ENCODE results near the gene MEAF6.
"Not testable (repeated sequence)": the region's sequence is repeated elsewhere in the genome, so short reads cannot be mapped to it uniquely, and the experiment has no call there.

MEAF6 gene

DNA sequence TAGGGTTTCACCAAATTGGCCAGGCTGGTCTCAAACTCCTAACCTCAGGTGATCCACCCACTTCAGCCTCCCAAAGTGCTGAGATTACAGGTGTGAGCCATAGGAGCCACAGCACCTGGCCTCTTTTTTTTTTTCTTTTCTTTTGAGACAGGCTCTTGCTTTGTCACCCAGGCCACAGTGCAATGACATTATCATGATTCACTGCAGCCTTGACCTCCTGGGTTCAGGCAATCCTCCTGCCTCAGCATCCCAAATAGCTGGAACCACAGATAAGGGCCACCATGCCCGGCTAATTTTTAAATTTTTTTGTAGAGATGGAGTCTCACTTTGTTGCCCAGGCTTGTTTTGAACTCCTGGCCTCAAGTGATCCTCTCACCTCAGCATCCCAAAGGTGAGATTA is 15.3 kb upstream of the MEAF6 start:
- DNase-seq = not testable (repeated sequence)

- DNase-seq = no peak
Observed at GRCh38 chr1:37519613-37520012, 5.0 kb upstream of the MEAF6 start.

DNA sequence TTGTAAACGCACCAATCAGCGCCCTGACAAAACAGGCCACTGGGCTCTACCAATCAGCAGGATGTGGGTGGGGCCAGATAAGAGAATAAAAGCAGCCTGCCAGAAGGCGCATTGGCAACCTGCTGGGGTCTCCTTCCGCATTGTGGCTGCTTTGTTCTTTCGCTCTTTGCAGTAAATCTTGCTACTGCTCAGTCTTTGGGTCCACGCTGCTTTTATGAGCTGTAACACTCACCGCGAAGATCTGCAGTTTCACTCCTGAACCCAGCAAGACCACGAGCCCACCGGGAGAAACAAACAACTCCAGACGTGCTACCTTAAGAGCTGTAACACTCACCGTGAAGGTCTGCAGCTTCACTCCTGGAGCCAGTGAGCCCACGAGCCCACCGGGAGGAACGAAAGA is 4.4 kb upstream of the MEAF6 start:
- DNase-seq = not testable (repeated sequence)

DNA sequence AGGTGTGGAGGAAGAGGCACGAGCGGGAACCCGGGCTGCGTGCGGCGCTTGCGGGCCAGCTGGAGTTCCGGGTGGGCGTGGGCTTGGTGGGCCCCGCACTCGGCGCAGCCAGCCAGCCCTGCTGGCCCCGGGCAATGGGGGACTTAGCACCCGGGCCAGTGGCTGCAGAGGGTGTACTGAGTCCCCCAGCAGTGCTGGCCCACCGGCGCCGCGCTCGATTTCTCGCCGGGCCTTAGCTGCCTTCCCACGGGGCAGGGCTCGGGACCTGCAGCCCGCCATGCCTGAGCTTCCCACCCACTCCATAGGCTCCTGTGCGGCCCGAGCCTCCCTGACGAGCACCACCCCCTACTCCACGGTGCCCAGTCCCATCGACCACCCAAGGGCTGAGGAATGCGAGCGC is 3.7 kb upstream of the MEAF6 start:
- not testable (repeated sequence) for DNase-seq

DNA sequence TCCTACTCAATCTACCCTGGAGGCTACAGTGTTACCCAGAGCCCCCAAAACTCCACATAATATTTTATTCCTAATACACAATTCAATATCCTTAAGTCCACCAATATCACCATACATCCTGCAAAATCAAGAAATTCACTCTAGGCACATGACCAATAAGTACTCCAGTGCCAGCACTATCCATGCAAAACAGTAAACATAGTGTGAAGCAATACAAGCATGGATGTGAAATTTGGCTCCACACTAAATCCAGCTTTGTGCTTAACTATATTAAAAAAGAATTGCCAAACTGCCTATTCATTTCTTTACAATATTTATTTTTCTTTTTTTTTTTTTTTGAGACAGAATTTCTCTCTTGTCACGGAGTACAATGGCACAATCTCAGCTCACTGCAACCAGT is 3.0 kb upstream of the MEAF6 start:
- no peak for DNase-seq

GRCh38 chr1:37515185-37516034 is 844 bp upstream of the MEAF6 start:
- DNase-seq = no peak

- no peak for DNase-seq
Observed at GRCh38 chr1:37513795-37514349, 694 bp downstream of the MEAF6 start.

DNA sequence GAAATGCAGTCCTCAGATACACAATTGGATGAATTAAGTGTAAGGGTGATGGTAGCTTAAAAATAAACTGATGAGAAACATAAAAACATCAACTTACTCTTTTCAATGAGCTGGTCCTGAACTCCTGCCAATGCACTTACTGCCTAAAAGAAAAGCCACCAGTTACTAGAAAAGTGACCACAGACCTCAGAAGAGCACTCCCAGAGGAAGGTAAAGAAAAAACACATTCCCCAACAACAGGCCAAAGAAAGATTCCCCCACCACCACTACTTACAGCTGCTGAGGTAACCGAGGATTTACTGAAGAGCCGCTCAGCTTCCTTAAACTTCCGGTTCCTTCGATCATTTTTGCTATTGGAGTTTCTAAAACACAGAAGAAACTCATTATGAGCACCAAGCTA is 5.4 kb downstream of the MEAF6 start:
- DNase-seq = peak; percentile 38

DNA sequence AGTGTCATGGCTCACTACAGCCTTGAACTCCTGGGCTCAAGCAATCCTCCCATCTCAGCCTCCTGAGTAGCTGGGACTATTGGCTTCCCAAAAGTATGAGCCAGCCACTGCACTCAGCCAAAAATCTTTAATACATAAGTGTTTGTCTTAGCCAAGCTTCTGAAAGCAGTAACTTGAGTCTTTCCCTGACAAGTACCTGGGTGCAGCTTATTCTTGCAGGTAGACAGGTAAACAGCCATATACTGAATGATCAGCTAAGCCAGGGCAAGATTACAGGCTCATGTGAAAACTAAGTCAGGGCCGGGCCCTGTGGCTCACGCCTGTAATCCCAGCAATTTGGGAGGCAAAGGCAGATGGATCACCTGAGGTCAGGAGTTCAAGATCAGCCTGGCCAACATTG is 7.8 kb downstream of the MEAF6 start:
- DNase-seq = no peak

DNA sequence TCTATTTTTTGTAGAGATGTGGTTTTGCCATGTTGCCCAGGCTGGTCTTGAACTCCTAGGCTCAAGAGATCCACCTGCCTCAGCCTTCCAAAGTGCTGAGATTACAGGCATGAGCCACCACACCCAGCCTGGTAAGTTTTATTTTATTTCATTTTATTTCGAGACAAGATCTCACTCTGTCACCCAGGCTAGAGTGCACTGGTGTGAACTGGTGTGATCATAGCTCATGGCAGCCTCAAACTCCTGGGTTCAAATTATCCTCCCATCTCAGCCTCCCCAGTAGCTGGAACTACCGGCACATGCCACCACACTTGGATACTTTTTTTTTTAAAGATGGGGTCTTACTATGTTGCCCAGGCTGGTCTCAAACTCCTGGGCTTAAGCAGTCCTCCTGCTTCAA is 11.8 kb downstream of the MEAF6 start:
- DNase-seq = not testable (repeated sequence)

DNA sequence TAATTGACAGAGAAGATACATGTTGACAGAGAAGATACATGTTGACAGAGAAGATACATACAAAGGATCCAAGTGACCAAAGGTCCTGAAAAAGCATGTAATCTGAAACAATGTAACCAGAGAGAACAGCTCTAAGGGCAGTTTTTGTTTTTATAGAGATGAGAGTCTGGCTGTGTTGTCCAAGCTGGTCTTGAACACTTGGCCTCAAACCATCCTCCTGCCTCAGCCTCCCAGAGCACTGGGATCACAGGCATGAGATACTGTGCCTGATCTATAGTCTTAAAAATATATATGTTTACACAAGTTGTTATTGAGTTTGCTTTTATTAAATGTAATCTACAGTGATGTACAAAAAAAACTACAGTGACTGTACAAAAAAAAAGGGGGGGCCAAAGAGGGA is 12.5 kb downstream of the MEAF6 start:
- no peak for DNase-seq

DNA sequence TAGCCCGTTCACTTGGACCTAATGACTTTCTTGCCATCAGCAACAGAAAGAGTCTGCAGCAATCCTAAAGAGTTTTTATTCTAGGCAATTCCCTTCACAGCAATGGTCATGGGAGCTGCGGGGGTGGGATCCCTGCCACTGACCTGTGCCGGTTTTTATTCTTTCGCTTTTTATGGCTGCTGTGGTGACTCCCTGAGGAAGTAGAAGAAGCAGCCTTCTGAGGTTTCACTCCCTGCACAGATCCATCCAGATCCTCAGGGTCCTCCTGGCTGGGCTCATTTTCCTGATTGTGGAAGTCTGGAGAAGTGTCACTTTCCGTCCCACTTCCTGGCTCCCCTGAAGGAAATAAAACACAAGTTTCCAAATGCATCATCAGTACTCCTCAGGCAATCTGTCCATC is 12.9 kb downstream of the MEAF6 start:
- no peak for DNase-seq

DNA sequence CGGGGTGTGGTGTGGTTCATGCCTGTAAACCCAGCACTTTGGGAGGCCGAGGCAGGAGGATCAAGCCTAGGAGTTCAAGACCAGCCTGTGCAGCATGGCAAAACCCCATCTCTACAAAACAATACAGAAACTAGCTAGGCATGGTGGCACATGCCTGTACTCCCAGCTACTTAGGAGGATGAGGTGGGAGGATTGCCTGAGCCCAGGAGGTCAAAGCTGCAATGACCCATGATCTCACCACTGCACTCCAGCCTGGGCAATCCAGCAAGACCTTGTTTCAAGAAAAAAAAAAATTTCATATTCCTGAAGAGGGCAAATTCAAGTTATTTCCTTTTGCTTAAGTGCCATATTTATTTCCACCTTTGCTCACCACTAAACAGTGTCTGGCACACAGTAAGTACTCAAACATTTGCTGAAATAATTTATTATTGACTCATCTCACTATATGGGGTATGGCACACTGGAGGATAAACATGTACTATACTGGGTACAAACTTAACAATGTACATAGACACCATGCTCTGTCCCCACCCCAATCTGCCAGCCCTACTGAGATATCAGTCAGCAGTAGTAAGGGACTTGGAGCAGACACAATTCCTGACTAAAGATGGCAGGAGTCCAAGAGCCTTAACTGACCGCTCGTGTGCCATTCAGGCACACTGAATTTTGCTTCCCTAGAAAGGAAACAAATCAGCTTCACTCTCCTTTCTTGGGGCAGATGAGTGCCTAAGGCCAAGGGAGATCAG is 15.5 kb downstream of the MEAF6 start:
- DNase-seq = no peak

GRCh38 chr1:37497832-37498231 is 16.7 kb downstream of the MEAF6 start:
- no peak for DNase-seq

- no peak for DNase-seq
Observed at GRCh38 chr1:37495875-37496274, 18.7 kb downstream of the MEAF6 start.

DNA sequence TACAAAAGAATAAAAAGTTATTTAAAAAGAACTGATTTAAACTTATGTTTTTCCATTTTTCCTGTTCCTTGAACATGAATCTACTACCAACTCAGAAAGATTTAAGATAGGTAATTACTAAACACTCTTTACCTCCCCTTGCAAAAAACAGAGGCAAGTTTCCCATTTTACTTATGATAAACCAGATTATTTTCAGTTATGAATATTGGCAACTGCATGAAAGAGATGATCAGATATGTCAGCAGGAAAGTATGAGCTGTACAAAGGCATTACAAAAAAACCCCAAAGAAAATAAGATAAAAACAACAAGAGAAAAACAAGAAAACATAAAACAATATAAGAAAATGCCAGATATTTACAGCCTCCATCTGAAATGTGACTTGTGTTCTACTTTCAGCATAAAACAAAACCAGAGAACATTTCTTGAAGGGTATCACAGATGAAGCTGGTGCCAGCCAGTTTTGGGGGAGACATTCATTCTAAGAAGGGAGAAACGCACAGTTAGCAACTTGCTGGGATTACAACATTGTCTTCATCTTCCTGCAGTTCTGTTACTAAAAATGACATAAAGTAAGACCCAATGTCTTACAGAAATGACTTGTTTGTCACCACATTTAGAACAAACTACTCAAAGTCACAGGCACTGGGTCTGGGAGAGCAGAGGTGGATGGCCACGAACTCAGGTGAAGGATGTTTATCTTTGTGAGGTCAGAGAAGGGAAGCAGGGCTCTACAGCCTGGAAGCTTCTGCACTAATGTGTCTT is 21.0 kb downstream of the MEAF6 start:
- no peak for DNase-seq

- DNase-seq = no peak
Observed at GRCh38 chr1:37487619-37487984, 27.0 kb downstream of the MEAF6 start.

DNA sequence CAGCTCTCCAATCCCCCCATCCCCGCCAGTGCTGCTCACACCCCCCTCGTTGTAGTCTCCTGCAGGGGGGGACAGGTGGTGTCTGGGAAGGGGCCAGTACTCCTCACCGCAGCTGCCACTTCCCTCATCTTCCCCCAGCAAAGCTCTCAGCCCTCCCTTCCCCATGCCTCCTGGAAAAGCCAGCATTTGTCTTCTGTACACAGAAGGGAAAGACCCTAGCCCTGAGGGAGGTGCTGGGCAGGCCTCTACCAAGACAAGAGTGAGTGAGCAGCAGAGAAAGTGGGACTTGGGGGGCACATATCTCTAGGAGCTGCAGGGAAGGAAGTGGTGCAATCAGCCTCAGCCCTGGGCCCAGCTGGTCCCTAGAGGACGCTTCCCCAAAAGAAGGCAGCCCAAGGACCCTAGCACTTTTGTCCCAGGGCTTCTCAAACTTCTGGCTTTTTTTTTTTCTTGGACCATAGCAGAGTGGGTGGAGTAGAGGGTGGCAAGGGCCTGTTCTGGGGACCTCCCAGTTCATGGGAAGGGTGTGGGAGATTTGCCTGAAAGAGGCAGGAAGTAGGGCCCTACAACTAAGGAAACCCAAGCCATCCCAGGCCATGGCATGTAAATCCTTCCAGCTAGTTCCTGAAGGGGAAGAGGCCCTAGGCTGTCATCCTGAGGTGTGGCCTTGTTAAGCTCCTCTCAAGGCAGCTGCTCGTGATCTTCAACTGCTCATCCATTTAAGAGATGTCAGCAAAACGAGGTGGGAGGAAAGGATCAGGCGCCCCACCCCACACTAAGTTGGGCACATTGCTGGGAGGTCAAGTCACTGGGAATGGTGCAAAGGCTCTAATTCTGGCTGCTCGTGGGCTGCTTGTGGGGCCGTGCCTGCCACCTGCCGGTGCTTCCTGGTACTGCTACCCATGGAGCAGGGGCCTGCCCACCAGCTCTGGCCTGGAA is 27.6 kb downstream of the MEAF6 start:
- peak; percentile 68 for DNase-seq

DNA sequence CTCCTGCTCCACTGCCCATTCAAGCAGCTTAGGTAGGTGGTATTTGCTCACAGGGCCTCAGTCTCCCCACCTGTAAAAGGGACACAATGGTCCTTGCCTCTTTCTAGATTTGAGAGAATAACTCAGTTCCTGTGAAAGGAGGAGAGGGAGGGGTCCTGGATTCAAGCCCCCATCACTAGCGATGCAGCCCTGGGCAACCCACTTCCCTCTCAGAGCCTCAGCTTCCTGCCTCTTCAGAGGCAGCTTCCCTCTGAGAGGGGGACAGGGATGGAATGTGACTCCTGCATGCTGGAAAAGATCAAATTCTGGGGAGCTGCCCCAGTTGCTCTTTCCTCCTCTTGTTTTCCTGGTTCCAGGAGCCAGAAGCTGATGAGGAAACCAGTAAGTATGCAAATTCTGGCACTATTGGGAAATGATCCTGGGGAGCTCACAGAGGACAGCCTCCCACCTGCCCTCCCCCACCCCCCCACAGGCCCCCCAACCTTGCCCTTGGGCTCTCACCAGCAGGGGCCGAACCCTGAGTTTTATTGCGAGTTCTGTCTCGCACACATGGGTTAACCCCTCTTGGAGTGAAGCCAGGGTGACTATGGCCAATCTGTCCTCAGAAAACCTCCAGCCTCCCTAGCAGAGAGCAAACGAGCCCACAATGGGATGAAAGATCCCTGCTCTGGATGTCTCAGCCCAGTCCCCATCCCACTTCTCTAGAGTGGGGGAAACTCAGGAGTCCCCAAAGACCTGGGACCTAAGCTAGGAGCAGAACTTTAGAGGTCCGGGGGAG is 28.5 kb downstream of the MEAF6 start:
- DNase-seq = peak; percentile 22

- no peak for DNase-seq
Observed at GRCh38 chr1:37484325-37485051, 30.1 kb downstream of the MEAF6 start.

DNA sequence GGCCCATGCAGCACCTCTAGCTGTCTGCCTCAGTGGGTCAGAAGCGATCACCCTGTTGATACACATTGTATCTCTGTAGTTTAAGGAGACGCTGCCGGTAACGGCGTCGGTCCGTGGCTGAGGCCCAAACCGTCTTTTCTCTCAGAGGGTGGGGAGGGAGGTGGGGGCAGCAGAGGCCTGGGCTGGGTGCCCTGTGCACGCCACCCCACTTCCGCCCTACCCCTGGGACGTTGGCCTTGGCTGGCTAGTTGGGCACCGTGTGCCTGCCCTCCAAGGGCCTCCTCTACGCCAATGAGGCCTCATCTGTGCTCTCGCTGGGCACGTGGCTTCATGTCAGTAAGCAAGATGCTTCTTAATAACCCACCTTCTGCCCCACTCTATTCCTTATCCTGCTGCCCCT is 30.8 kb downstream of the MEAF6 start:
- DNase-seq = no peak
